KMS-11 (cell line): Measurements from ENCODE around the gene LPIN3.

Experiments
- H2AFZ ChIP-seq: fragments of 200-600 bp; sonication (generic); 2 replicates; pipeline ENCODE4 v1.6.1; 2016; ENCODE audit warnings: antibody characterized with exemption, mixed run types, low read depth
- H3K27ac ChIP-seq: fragments of 200-600 bp; sonication (generic); 2 replicates; pipeline ENCODE4 v1.6.1; 2016; ENCODE audit warnings: mild to moderate bottlenecking, mixed run types
- H3K27me3 ChIP-seq: fragments of 200-600 bp; sonication (generic); 2 replicates; pipeline ENCODE4 v1.6.1; 2017; ENCODE audit warnings: mild to moderate bottlenecking, low read depth, mixed run types, moderate library complexity; ENCODE audit not compliant: insufficient read depth
- H3K36me3 ChIP-seq: fragments of 200-600 bp; sonication (generic); 2 replicates; pipeline ENCODE4 v1.6.1; 2017; ENCODE audit warnings: mild to moderate bottlenecking, mixed run types; ENCODE audit not compliant: insufficient read depth
- H3K4me1 ChIP-seq: fragments of 200-600 bp; sonication (generic); 2 replicates; pipeline ENCODE4 v1.6.1; 2016; ENCODE audit warnings: mild to moderate bottlenecking, low read depth, mixed run types; ENCODE audit not compliant: poor library complexity, severe bottlenecking
- H3K4me2 ChIP-seq: fragments of 200-600 bp; sonication (generic); 2 replicates; pipeline ENCODE4 v1.7.0; 2016; ENCODE audit warnings: mild to moderate bottlenecking, mixed run types
- H3K4me3 ChIP-seq: fragments of 200-600 bp; sonication (generic); IDR thresholded peaks from 2 replicates; pipeline ENCODE4 v1.6.1; 2017; ENCODE audit warnings: low read depth, low read length, mixed read lengths; ENCODE audit not compliant: insufficient read depth
- H3K79me2 ChIP-seq: fragments of 200-600 bp; sonication (generic); 2 replicates; pipeline ENCODE4 v1.6.1; 2016; ENCODE audit warnings: low read depth, mixed run types; ENCODE audit not compliant: insufficient read depth
- H3K9ac ChIP-seq: fragments of 200-600 bp; sonication (generic); 2 replicates; pipeline ENCODE4 v1.6.1; 2016; ENCODE audit warnings: mild to moderate bottlenecking, mixed run types
- H4K20me1 ChIP-seq: fragments of 200-600 bp; sonication (generic); 2 replicates; pipeline ENCODE4 v1.6.1; 2016; ENCODE audit warnings: mild to moderate bottlenecking, mixed run types; ENCODE audit not compliant: insufficient read depth
- TF ChIP-seq, protein P1 (sequence below): fragments of 200-600 bp; sonication (generic); conservative IDR thresholded peaks from 2 replicates; pipeline ENCODE4 v1.6.1; 2017; ENCODE audit warnings: low read depth, mild to moderate bottlenecking, antibody characterized with exemption, low read length, moderate library complexity, mixed read lengths

LPIN3 gene

DNA sequence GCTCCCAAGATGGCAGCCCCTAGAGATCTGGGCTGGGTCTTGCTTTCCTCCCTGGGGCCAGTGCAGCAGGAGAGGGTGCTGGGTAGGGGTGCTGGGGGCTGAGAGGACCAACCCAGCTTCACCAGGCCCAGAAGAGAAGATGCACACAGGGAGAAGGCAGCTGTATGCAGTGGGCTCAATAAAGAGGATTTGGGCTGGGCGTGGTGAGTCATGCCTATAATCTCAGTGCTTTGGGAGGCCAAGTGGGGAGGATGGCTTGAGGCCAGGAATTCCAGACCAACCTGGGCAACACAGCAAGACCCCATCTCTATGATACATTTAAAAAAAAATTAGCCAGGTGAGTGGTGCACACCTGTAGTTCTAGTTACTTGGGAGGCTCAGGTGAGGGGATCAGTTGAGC, 51.7 kb downstream of the LPIN3 start:
- Histone ChIP-seq H3K4me3 (no peak overlapping the region), H3K36me3 (no peaks in the 10 kb centered on the region), H3K4me1 (no peaks in the 10 kb centered on the region), H4K20me1 (no peaks in the 10 kb centered on the region), H3K4me2 (no peak overlapping the region), H3K27ac (no peak overlapping the region), H2AFZ (no peak overlapping the region), H3K9ac (no peak overlapping the region), H3K79me2 (no peaks in the 10 kb centered on the region), H3K27me3 (no peaks in the 10 kb centered on the region)
- TF ChIP-seq, protein P1, sequence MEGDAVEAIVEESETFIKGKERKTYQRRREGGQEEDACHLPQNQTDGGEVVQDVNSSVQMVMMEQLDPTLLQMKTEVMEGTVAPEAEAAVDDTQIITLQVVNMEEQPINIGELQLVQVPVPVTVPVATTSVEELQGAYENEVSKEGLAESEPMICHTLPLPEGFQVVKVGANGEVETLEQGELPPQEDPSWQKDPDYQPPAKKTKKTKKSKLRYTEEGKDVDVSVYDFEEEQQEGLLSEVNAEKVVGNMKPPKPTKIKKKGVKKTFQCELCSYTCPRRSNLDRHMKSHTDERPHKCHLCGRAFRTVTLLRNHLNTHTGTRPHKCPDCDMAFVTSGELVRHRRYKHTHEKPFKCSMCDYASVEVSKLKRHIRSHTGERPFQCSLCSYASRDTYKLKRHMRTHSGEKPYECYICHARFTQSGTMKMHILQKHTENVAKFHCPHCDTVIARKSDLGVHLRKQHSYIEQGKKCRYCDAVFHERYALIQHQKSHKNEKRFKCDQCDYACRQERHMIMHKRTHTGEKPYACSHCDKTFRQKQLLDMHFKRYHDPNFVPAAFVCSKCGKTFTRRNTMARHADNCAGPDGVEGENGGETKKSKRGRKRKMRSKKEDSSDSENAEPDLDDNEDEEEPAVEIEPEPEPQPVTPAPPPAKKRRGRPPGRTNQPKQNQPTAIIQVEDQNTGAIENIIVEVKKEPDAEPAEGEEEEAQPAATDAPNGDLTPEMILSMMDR: no peak

DNA sequence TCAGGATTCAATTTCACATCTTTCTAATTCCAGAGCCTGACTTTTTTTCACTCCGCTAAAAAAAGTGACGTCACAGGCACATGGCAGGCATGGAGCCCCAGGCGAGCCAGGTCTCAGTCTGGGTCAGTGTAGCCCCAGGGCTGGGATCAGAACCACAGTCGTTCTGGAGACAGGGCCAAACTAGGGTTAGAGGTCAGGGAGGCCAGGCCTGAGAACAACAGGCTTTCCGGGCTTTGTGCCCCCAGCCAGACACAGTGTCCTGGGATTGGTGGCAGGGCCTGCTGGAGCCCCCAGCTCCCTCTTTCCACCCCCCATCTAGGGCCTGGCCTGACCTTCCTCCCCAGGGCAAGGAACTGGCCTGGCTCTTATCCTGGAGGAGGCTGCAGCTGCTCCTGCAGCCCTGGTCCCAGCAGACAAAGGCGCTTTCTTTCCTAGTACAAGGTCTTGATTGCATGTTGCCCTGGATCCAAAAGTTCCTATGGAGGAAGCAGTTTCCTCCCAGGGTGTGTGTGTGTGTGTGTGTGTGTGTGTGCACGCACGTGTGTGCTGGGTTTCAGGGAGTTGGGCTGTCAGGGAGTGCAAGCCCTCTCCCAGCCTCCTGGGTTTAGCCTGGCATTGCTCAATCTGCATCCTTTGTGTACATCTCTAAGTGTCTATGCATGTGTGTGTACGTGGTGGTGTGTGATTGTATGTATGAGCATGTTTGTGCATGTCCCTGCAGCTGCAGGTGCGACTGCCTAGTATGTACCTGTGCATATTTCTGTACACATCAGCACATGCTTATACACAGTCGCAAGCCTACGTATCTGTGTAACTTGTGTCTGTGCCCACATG, 52.5 kb downstream of the LPIN3 start:
- H3K4me1 ChIP-seq: no peaks in the 10 kb centered on the region
- no peaks in the 10 kb centered on the region for H4K20me1 ChIP-seq
- no peaks in the 10 kb centered on the region for H3K27me3 ChIP-seq

DNA sequence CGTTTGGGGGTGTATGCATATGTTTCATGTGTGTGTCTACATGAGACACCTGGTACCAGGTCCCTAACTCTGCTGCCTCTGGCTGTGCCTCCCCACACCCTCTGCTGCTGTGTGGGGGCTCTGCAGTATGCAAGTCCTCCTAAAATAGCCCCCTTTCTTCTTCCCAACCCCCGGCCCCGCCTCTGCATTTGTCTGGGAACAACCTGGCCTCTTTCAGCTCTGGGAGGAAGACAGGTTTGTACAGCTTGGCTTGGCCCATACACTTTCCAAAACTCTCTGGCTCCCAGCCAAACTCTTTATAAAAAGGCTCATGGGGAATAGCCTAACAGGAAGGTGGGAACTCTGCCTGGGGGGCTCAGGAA, 53.1 kb downstream of the LPIN3 start:
- no peaks in the 10 kb centered on the region for H3K4me1 ChIP-seq
- H3K27me3 ChIP-seq: no peaks in the 10 kb centered on the region
- no peak overlapping the region for H2AFZ ChIP-seq
- no peaks in the 10 kb centered on the region for H3K79me2 ChIP-seq
- no peak overlapping the region for H3K9ac ChIP-seq
- TF ChIP-seq, protein P1: no peak
- H3K36me3 ChIP-seq: no peaks in the 10 kb centered on the region
- no peak overlapping the region for H3K4me2 ChIP-seq
- no peak overlapping the region for H3K4me3 ChIP-seq
- H4K20me1 ChIP-seq: no peaks in the 10 kb centered on the region
- no peak overlapping the region for H3K27ac ChIP-seq

More for the DNA sequence above, 52.5 kb downstream of the LPIN3 start:
- Histone ChIP-seq H3K79me2 (no peaks in the 10 kb centered on the region), H3K9ac (no peak overlapping the region), H3K36me3 (no peaks in the 10 kb centered on the region), H3K4me2 (no peak overlapping the region), H3K4me3 (no peak overlapping the region), H3K27ac (no peak overlapping the region), H2AFZ (no peak overlapping the region)
- TF ChIP-seq, protein P1: no peak

- Histone ChIP-seq H3K4me2 (no peak overlapping the region), H2AFZ (no peak overlapping the region), H3K4me1 (no peaks in the 10 kb centered on the region), H3K27me3 (no peaks in the 10 kb centered on the region), H3K4me3 (no peak overlapping the region), H4K20me1 (no peaks in the 10 kb centered on the region), H3K79me2 (no peaks in the 10 kb centered on the region), H3K9ac (no peak overlapping the region), H3K27ac (no peak overlapping the region), H3K36me3 (no peaks in the 10 kb centered on the region)
- TF ChIP-seq, protein P1: no peak
These were observed 53.5 kb downstream of the LPIN3 start for GRCh38 chr20:41394081-41394480.
